HG02798 (cell line): ENCODE measurements around the gene TAGLN2.

Experiments
- ATAC-seq: cut with Tn5 transposase; IDR thresholded peaks from one replicate; pipeline ENCODE4 v1.9.1; 2021; ENCODE audit warnings: mild to moderate bottlenecking; ENCODE audit not compliant: unreplicated experiment, poor library complexity

The TAGLN2 gene

GRCh38 chr1:159881622-159882526 is 43.4 kb downstream of the TAGLN2 start:
- no peak for ATAC-seq

- ATAC-seq = no peak
Measured at GRCh38 chr1:159880430-159880829, 44.9 kb downstream of the TAGLN2 start.

GRCh38 chr1:159879977-159880376 is 45.3 kb downstream of the TAGLN2 start:
- no peak for ATAC-seq

- ATAC-seq = no peak
Measured at GRCh38 chr1:159879136-159879535, 46.2 kb downstream of the TAGLN2 start.

GRCh38 chr1:159877695-159878444 is 47.4 kb downstream of the TAGLN2 start:
- no peak for ATAC-seq

GRCh38 chr1:159873530-159874143 is 51.7 kb downstream of the TAGLN2 start:
- no peak for ATAC-seq

- no peak for ATAC-seq
Measured at GRCh38 chr1:159872891-159873290, 52.4 kb downstream of the TAGLN2 start.

GRCh38 chr1:159870704-159871103 is 54.6 kb downstream of the TAGLN2 start:
- ATAC-seq = no peak

- ATAC-seq = no peak
Measured at GRCh38 chr1:159869607-159870006, 55.7 kb downstream of the TAGLN2 start.

GRCh38 chr1:159869173-159869572 is 56.1 kb downstream of the TAGLN2 start:
- peak; percentile 55 for ATAC-seq

- ATAC-seq = no peak
Measured at GRCh38 chr1:159868766-159869165, 56.5 kb downstream of the TAGLN2 start.
